ENCODE data around the gene RALBP1. TPM values are rescaled to one million over a fixed set of nuclear protein-coding genes. Genes with fewer than 3 reads are reported as not detected.

RALBP1 gene
- polyA plus RNA-seq, 1 donor (not counting 4 experiments of a cell fraction or from before 2014, with no cell fraction given), result 47.6 TPM

DNA sequence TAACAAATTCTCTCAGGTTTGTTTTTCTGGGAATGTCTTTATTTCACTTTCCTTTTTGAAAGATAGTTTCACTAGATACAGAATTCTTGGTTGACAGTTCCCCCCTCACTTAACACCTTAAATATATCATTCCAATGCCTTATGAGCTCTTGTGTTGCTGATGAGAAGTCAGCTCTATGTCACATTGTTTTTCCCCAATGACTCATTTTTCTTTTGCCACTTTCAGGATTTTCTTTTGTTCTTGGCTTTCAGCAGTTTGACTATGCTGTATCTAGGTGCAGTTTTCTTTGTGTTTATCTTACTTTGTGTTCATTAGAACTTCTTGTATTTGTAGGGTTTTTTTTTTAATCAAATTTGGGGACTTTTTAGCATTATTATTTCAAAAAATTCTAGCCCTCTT is 5.6 kb upstream of the RALBP1 start:
- no peaks in the 10 kb centered on the region for H3K9me1 ChIP-seq (ENCODE audit: control insufficient read depth, extremely low read depth, insufficient read depth, low read length)
- dilution Hi-C loops (cut with MboI; ENCODE audit: extremely low pct_ligation_motif_present, low sequenced_read_pairs), result no loop called here
- peaks cover 7% of the 10 kb centered on the region for H3K4me1 ChIP-seq (ENCODE audit: control insufficient read depth, extremely low read depth, insufficient read depth, low read length)
- H3K27ac ChIP-seq (ENCODE audit: control insufficient read depth, insufficient read depth, low read length), result no peak overlapping the region
- H3K36me3 ChIP-seq (ENCODE audit: control insufficient read depth in 2 of 2, extremely low read depth in 1 of 2, insufficient read depth in 2 of 2, low read length in 2 of 2), result no peaks in the 10 kb centered on the region
- no peak overlapping the region for H3K4me2 ChIP-seq (ENCODE audit: control insufficient read depth, extremely low read depth, insufficient read depth, low read depth, low read length)
- no peak for FAIRE-seq
- no peaks in the 10 kb centered on the region for H4K20me1 ChIP-seq (ENCODE audit: control insufficient read depth, extremely low read depth, insufficient read depth, low read length)
- no peak overlapping the region for H3K4me3 ChIP-seq (ENCODE audit: control insufficient read depth in 2 of 3, extremely low read depth in 1 of 3, insufficient read depth in 2 of 3, low read depth in 1 of 3, low read length in 3 of 3)
- H2AFZ ChIP-seq (ENCODE audit: control insufficient read depth, low read length), result no peak overlapping the region
- no peak for TF ChIP-seq EZH2 (IDR thresholded peaks at IDR 0.05; ENCODE audit: low read length)
- TF ChIP-seq, protein P1, sequence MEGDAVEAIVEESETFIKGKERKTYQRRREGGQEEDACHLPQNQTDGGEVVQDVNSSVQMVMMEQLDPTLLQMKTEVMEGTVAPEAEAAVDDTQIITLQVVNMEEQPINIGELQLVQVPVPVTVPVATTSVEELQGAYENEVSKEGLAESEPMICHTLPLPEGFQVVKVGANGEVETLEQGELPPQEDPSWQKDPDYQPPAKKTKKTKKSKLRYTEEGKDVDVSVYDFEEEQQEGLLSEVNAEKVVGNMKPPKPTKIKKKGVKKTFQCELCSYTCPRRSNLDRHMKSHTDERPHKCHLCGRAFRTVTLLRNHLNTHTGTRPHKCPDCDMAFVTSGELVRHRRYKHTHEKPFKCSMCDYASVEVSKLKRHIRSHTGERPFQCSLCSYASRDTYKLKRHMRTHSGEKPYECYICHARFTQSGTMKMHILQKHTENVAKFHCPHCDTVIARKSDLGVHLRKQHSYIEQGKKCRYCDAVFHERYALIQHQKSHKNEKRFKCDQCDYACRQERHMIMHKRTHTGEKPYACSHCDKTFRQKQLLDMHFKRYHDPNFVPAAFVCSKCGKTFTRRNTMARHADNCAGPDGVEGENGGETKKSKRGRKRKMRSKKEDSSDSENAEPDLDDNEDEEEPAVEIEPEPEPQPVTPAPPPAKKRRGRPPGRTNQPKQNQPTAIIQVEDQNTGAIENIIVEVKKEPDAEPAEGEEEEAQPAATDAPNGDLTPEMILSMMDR (optimal IDR thresholded peaks at IDR 0.05 in 1 of 3, IDR thresholded peaks at IDR 0.05 in 1 of 3, conservative IDR thresholded peaks at IDR 0.05 in 1 of 3; ENCODE audit: extremely low read depth in 1 of 3, insufficient read depth in 2 of 3, low read length in 3 of 3), result no peak
- H3K27me3 ChIP-seq (ENCODE audit: control insufficient read depth, extremely low read depth, insufficient read depth, low read length), result no peaks in the 10 kb centered on the region
- no peak for DNase-seq (ENCODE audit: low read depth, low spot score)
- H3K9me3 ChIP-seq (ENCODE audit: control insufficient read depth, low read depth, low read length), result no peaks in the 10 kb centered on the region
- no peak overlapping the region for H3K9ac ChIP-seq (ENCODE audit: control insufficient read depth, extremely low read depth, insufficient read depth, low read length)
- H3K79me2 ChIP-seq (ENCODE audit: control insufficient read depth, insufficient read depth, low read length), result no peaks in the 10 kb centered on the region

DNA sequence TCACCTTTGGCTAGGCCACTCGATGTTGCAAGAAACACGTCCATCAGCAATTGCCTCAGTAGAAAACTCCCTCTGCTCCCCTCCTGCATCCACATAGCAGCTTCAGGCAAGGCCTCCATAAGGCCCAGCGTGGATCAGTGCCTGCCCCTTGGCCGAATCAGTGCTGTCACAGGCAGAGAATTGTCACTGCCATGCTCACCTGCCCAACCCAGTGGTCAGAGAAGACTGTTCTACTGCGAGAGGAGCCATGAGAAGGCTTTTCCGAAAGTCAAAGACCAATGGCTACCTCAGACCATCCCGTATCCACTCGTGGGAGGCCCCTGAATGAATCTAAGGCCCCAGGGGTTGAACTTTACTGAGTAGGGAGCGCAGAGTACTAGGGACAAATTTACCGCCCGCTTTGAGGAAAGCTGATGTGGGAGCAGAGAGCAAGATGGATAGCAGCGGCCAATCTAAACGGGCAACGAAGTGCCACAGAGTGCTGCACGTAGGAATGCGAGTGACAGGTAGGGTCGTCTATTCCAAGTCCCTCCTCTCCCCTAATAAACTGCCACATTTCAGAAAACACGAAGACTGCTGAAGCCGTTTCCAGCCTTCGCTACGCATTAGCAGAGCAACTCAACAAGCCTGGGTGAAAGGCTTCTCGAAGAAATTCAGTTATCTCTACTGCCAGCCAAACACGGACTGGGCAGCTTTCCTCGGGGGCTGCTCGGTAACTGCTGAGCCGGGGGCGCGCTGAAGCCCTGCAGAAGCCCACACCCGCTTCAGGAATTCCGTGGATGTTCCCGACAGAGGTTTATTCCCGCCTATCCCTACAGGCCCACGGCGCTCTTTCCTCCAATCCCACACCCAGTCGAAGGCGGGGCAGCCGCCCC is 968 bp upstream of the RALBP1 start:
- DNase-seq (ENCODE audit: low read depth, low spot score) (no peak), FAIRE-seq (peak; percentile 62)
- Histone ChIP-seq H3K9ac (ENCODE audit: control insufficient read depth, extremely low read depth, insufficient read depth, low read length) (peak overlapping the region; percentile 97), H3K9me1 (ENCODE audit: control insufficient read depth, extremely low read depth, insufficient read depth, low read length) (no peaks in the 10 kb centered on the region), H3K36me3 (ENCODE audit: control insufficient read depth in 2 of 2, extremely low read depth in 1 of 2, insufficient read depth in 2 of 2, low read length in 2 of 2) (peaks cover 2 to 5% of the 10 kb centered on the region in 2 experiments), H3K4me3 (ENCODE audit: control insufficient read depth in 2 of 3, extremely low read depth in 1 of 3, insufficient read depth in 2 of 3, low read depth in 1 of 3, low read length in 3 of 3) (peak overlapping the region; percentile 70 to 91 (median 89)), H2AFZ (ENCODE audit: control insufficient read depth, low read length) (peak overlapping the region; percentile 98), H3K4me1 (ENCODE audit: control insufficient read depth, extremely low read depth, insufficient read depth, low read length) (peaks cover 10% of the 10 kb centered on the region), H4K20me1 (ENCODE audit: control insufficient read depth, extremely low read depth, insufficient read depth, low read length) (no peaks in the 10 kb centered on the region), H3K4me2 (ENCODE audit: control insufficient read depth, extremely low read depth, insufficient read depth, low read depth, low read length) (peak overlapping the region; percentile 100), H3K9me3 (ENCODE audit: control insufficient read depth, low read depth, low read length) (no peaks in the 10 kb centered on the region), H3K27me3 (ENCODE audit: control insufficient read depth, extremely low read depth, insufficient read depth, low read length) (no peaks in the 10 kb centered on the region), H3K27ac (ENCODE audit: control insufficient read depth, insufficient read depth, low read length) (peak overlapping the region; percentile 97), H3K79me2 (ENCODE audit: control insufficient read depth, insufficient read depth, low read length) (peaks cover 39% of the 10 kb centered on the region)
- TF ChIP-seq, protein P1 (optimal IDR thresholded peaks at IDR 0.05 in 1 of 3, IDR thresholded peaks at IDR 0.05 in 1 of 3, conservative IDR thresholded peaks at IDR 0.05 in 1 of 3; ENCODE audit: extremely low read depth in 1 of 3, insufficient read depth in 2 of 3, low read length in 3 of 3), result peak in 1 of 3 experiments; percentile 7
- no peak for TF ChIP-seq EZH2 (IDR thresholded peaks at IDR 0.05; ENCODE audit: low read length)
- dilution Hi-C loops (cut with MboI; ENCODE audit: extremely low pct_ligation_motif_present, low sequenced_read_pairs), result no loop called here
